HepG2 (cell line): Measurements from ENCODE around the gene MIEF1. TPM values are rescaled to one million over a fixed set of nuclear protein-coding genes. Genes with fewer than 3 reads are reported as not detected.

ENCODE experiments used
- AGO1 ChIP-seq: fragments of 200-400 bp; formaldehyde crosslinking; IDR thresholded peaks from 2 replicates; pipeline ENCODE4 v1.6.1; 2017; ENCODE audit warnings: mild to moderate bottlenecking, low read depth, low read length, moderate library complexity; ENCODE audit not compliant: poor library complexity, severe bottlenecking
- AGO2 ChIP-seq: fragments of 200-400 bp; formaldehyde crosslinking; optimal IDR thresholded peaks from 2 replicates; pipeline ENCODE3; 2017; ENCODE audit warnings: mild to moderate bottlenecking, low read depth, low read length, moderate library complexity
- DNMT1 ChIP-seq: sonication (generic); formaldehyde crosslinking; IDR thresholded peaks from 2 replicates; pipeline ENCODE4 v1.5.1; 2020; ENCODE audit warnings: mild to moderate bottlenecking, missing genetic modification reagents
- PAF1 ChIP-seq: IDR thresholded peaks from 2 replicates; pipeline ENCODE4 v1.6.1; 2016; ENCODE audit warnings: missing genetic modification reagents, missing compliant biosample characterization
- POLR2AphosphoS5 ChIP-seq: IDR thresholded peaks from 2 replicates; pipeline ENCODE4 v1.6.1; 2012; ENCODE audit warnings: low read depth, low read length
- POLR2G ChIP-seq: fragments of 200-400 bp; formaldehyde crosslinking; IDR thresholded peaks from 2 replicates; pipeline ENCODE4 v1.6.1; 2018; ENCODE audit warnings: mild to moderate bottlenecking, low read depth, low read length, moderate library complexity
- PRMT3 ChIP-seq: sonication (generic); formaldehyde crosslinking; IDR thresholded peaks from 2 replicates; pipeline ENCODE4 v1.8.1; 2022; ENCODE audit warnings: low read depth, mild to moderate bottlenecking, moderate library complexity, missing genetic modification reagents, borderline replicate concordance
- RORA ChIP-seq: sonication (generic); formaldehyde crosslinking; IDR thresholded peaks from 2 replicates; pipeline ENCODE4 v1.5.0; 2020; ENCODE audit warnings: mild to moderate bottlenecking, missing genetic modification reagents, moderate library complexity
- SIN3A ChIP-seq: IDR thresholded peaks from 2 replicates; pipeline ENCODE4 v1.6.1; 2011; ENCODE audit warnings: low read depth, mild to moderate bottlenecking, control low read depth, low read length, borderline replicate concordance
- SP1 ChIP-seq, 2 experiments: fragments of 450-650 bp in 1 of 2; sonication (generic) in 1 of 2; formaldehyde crosslinking in 1 of 2; IDR thresholded peaks; 2 replicates each; pipeline versions ENCODE4 v1.4.0 to v1.6.1; 2016 to 2020; ENCODE audit warnings: missing genetic modification reagents in 1 of 2
- YEATS2 ChIP-seq: sonication (generic); formaldehyde crosslinking; IDR thresholded peaks from 2 replicates; pipeline ENCODE4 v1.4.0; 2020; ENCODE audit warnings: missing genetic modification reagents, borderline replicate concordance
- ZNF451 ChIP-seq: sonication (generic); formaldehyde crosslinking; IDR thresholded peaks from 2 replicates; pipeline ENCODE4 v1.5.0; 2020; ENCODE audit warnings: mild to moderate bottlenecking, missing genetic modification reagents
- ZNF605 ChIP-seq: sonication (generic); formaldehyde crosslinking; IDR thresholded peaks from 2 replicates; pipeline ENCODE4 v1.8.0; 2022; ENCODE audit warnings: mild to moderate bottlenecking, missing genetic modification reagents
- polyA plus RNA-seq, 8 experiments: library from polyadenylated mRNA; depleted of rRNA in 3 of 8; stranded (reverse) in 7 of 8; unstranded in 1 of 8; fragments of >200 nt; fragmentation: Illumina TruSeq in 4 of 8; extraction: Trizol in 4 of 8; gene quantifications; 2 replicates each; pipeline versions ENCODE4 v1.2.1 to v1.2.3, GENCODE V29; 2011 to 2016; ENCODE audit warnings: low read depth in 4 of 8, missing spikeins in 1 of 8, mixed read lengths in 1 of 8; ENCODE audit not compliant: insufficient read depth in 1 of 8
- total RNA-seq, 5 experiments: library from RNA; depleted of rRNA; stranded (reverse); fragments of >200 nt; fragmentation: Illumina TruSeq; extraction: Trizol; gene quantifications; 2 replicates each; pipeline ENCODE4 v1.2.3, GENCODE V29; 2016; ENCODE audit warnings: low read depth in 1 of 5
- TF ChIP-seq, protein P1 (sequence below): sonication (generic); formaldehyde crosslinking; IDR thresholded peaks from 2 replicates; pipeline ENCODE4 v1.5.1; 2020; ENCODE audit warnings: mild to moderate bottlenecking, missing genetic modification reagents, moderate library complexity
- TF ChIP-seq, protein P2 (sequence below): sonication (generic); formaldehyde crosslinking; IDR thresholded peaks from 2 replicates; pipeline ENCODE4 v1.5.1; 2020; ENCODE audit warnings: mild to moderate bottlenecking, missing genetic modification reagents, moderate library complexity
- TF ChIP-seq, protein P3 (sequence below): sonication (generic); formaldehyde crosslinking; IDR thresholded peaks from 2 replicates; pipeline ENCODE4 v1.4.0; 2020; ENCODE audit warnings: missing genetic modification reagents

Gene MIEF1
- total and polyA plus RNA-seq, 2 of the 13 experiments (the other 11 are each of a cell fraction or from before 2014, with no cell fraction given) = 21.7 to 34.8 TPM

DNA sequence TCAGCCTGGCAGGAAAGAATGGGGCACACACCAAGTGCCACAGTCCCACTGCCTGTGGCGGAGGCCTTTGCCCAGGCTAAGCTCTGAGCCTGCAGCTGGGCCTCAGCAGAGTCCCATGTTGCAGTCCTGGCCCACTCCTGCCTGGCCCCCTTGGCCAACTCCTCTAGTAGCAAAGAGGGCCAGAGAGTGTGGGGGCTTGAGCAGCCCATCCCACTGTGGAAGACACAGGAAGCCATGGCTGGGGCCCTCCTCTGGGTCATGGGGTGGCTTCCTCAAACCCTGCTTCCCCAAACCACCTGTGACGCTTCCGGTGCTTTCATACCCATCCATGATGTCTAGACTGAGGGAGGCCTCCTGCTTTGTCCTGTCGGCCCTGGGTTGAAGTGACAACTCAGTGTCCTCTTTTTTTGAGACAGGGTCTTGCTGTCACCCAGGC, 24.7 kb downstream of the MIEF1 start (continued):
- TF ChIP-seq ZNF451 (no peak), ZNF605 (no peak), AGO1 (peak; percentile 90), AGO2 (peak; percentile 95), DNMT1 (no peak), YEATS2 (CRISPR knock-in tag) (no peak), POLR2AphosphoS5 (0 out of 2 replicates have a peak, but pooled peaks have one; percentile 28), POLR2G (peak; percentile 53), SP1 (IDR thresholded peaks at IDR 0.05) (no peak), SP1 (CRISPR knock-in tag; IDR thresholded peaks at IDR 0.05) (no peak), SIN3A (no peak), RORA (CRISPR knock-in tag) (no peak), PAF1 (CRISPR knock-in tag) (no peak), PRMT3 (CRISPR knock-in tag) (no peak)
- TF ChIP-seq, protein P1, sequence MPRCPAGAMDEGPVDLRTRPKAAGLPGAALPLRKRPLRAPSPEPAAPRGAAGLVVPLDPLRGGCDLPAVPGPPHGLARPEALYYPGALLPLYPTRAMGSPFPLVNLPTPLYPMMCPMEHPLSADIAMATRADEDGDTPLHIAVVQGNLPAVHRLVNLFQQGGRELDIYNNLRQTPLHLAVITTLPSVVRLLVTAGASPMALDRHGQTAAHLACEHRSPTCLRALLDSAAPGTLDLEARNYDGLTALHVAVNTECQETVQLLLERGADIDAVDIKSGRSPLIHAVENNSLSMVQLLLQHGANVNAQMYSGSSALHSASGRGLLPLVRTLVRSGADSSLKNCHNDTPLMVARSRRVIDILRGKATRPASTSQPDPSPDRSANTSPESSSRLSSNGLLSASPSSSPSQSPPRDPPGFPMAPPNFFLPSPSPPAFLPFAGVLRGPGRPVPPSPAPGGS (CRISPR knock-in tag) = no peak
- TF ChIP-seq, protein P2, sequence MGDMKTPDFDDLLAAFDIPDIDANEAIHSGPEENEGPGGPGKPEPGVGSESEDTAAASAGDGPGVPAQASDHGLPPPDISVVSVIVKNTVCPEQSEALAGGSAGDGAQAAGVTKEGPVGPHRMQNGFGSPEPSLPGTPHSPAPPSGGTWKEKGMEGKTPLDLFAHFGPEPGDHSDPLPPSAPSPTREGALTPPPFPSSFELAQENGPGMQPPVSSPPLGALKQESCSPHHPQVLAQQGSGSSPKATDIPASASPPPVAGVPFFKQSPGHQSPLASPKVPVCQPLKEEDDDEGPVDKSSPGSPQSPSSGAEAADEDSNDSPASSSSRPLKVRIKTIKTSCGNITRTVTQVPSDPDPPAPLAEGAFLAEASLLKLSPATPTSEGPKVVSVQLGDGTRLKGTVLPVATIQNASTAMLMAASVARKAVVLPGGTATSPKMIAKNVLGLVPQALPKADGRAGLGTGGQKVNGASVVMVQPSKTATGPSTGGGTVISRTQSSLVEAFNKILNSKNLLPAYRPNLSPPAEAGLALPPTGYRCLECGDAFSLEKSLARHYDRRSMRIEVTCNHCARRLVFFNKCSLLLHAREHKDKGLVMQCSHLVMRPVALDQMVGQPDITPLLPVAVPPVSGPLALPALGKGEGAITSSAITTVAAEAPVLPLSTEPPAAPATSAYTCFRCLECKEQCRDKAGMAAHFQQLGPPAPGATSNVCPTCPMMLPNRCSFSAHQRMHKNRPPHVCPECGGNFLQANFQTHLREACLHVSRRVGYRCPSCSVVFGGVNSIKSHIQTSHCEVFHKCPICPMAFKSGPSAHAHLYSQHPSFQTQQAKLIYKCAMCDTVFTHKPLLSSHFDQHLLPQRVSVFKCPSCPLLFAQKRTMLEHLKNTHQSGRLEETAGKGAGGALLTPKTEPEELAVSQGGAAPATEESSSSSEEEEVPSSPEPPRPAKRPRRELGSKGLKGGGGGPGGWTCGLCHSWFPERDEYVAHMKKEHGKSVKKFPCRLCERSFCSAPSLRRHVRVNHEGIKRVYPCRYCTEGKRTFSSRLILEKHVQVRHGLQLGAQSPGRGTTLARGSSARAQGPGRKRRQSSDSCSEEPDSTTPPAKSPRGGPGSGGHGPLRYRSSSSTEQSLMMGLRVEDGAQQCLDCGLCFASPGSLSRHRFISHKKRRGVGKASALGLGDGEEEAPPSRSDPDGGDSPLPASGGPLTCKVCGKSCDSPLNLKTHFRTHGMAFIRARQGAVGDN = 0 out of 2 replicates have a peak, but pooled peaks have one; percentile 4
- TF ChIP-seq, protein P3, sequence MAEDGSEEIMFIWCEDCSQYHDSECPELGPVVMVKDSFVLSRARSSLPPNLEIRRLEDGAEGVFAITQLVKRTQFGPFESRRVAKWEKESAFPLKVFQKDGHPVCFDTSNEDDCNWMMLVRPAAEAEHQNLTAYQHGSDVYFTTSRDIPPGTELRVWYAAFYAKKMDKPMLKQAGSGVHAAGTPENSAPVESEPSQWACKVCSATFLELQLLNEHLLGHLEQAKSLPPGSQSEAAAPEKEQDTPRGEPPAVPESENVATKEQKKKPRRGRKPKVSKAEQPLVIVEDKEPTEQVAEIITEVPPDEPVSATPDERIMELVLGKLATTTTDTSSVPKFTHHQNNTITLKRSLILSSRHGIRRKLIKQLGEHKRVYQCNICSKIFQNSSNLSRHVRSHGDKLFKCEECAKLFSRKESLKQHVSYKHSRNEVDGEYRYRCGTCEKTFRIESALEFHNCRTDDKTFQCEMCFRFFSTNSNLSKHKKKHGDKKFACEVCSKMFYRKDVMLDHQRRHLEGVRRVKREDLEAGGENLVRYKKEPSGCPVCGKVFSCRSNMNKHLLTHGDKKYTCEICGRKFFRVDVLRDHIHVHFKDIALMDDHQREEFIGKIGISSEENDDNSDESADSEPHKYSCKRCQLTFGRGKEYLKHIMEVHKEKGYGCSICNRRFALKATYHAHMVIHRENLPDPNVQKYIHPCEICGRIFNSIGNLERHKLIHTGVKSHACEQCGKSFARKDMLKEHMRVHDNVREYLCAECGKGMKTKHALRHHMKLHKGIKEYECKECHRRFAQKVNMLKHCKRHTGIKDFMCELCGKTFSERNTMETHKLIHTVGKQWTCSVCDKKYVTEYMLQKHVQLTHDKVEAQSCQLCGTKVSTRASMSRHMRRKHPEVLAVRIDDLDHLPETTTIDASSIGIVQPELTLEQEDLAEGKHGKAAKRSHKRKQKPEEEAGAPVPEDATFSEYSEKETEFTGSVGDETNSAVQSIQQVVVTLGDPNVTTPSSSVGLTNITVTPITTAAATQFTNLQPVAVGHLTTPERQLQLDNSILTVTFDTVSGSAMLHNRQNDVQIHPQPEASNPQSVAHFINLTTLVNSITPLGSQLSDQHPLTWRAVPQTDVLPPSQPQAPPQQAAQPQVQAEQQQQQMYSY (CRISPR knock-in tag) = no peak
